DOHH2 (cell line): Measurements from ENCODE around the gene SLCO3A1.

Source experiments
- H3F3A ChIP-seq: fragments of 200-600 bp; sonication (generic), shearing (Covaris generic); 2 replicates; pipeline ENCODE4 v1.6.0; 2016; ENCODE audit warnings: antibody characterized with exemption, mild to moderate bottlenecking; ENCODE audit not compliant: control insufficient read depth, insufficient read depth
- H3K27ac ChIP-seq: fragments of 200-600 bp; sonication (generic); 2 replicates; pipeline ENCODE4 v1.5.1; 2014; ENCODE audit warnings: low read depth, mild to moderate bottlenecking, low read length, moderate library complexity
- H3K27me3 ChIP-seq: fragments of 200-600 bp; sonication (generic); 2 replicates; pipeline ENCODE4 v1.6.1; 2014; ENCODE audit warnings: mild to moderate bottlenecking, low read length, mixed read lengths; ENCODE audit not compliant: control insufficient read depth
- H3K36me3 ChIP-seq: fragments of 200-600 bp; sonication (generic); 2 replicates; pipeline ENCODE4 v1.6.1; 2014; ENCODE audit warnings: mild to moderate bottlenecking, low read length, moderate library complexity, mixed read lengths; ENCODE audit not compliant: control insufficient read depth
- H3K4me1 ChIP-seq: fragments of 200-600 bp; sonication (generic); 2 replicates; pipeline ENCODE4 v1.6.1; 2014; ENCODE audit warnings: mild to moderate bottlenecking, low read length, mixed read lengths; ENCODE audit not compliant: control insufficient read depth
- H3K4me2 ChIP-seq: fragments of 200-600 bp; sonication (generic); 2 replicates; pipeline ENCODE4 v1.6.0; 2014; ENCODE audit warnings: mild to moderate bottlenecking, low read length, moderate library complexity
- H3K4me3 ChIP-seq: fragments of 200-600 bp; sonication (generic); 2 replicates; pipeline ENCODE4 v1.5.1; 2014; ENCODE audit warnings: mild to moderate bottlenecking, low read length, mixed read lengths
- H3K79me2 ChIP-seq: fragments of 200-600 bp; sonication (generic); 2 replicates; pipeline ENCODE4 v1.6.1; 2014; ENCODE audit warnings: mild to moderate bottlenecking, low read length, mixed read lengths; ENCODE audit not compliant: control insufficient read depth
- H3K9me2 ChIP-seq: fragments of 200-600 bp; sonication (generic); replicated peaks from 2 replicates; pipeline ENCODE4 v1.6.1; 2014; ENCODE audit warnings: mild to moderate bottlenecking, low read length, mixed read lengths; ENCODE audit not compliant: control insufficient read depth
- H3K9me3 ChIP-seq: fragments of 200-600 bp; sonication (generic); 2 replicates; pipeline ENCODE4 v1.6.1; 2014; ENCODE audit warnings: antibody characterized with exemption, low read length, mixed read lengths; ENCODE audit not compliant: control insufficient read depth, insufficient read depth
- H4K20me1 ChIP-seq: fragments of 200-600 bp; sonication (generic); 2 replicates; pipeline ENCODE4 v1.6.0; 2014; ENCODE audit warnings: low read depth, mild to moderate bottlenecking, antibody characterized with exemption, low read length, moderate library complexity; ENCODE audit not compliant: control insufficient read depth, insufficient read depth
- EZH2phosphoT487 ChIP-seq: fragments of 200-600 bp; sonication (generic); IDR thresholded peaks from 2 replicates; pipeline ENCODE4 v1.6.1; 2017; ENCODE audit warnings: borderline replicate concordance, mild to moderate bottlenecking, antibody characterized with exemption, low read length, moderate library complexity, mixed read lengths
- TF ChIP-seq, protein P1 (sequence below): fragments of 200-600 bp; sonication (generic); IDR thresholded peaks from one replicate; pipeline ENCODE4 v1.5.1; 2014; ENCODE audit warnings: antibody characterized with exemption, mild to moderate bottlenecking, low read depth, low read length; ENCODE audit not compliant: poor library complexity, severe bottlenecking

The SLCO3A1 gene

GRCh38 chr15:91891788-91892345, 38.4 kb downstream of the SLCO3A1 start:
- Histone ChIP-seq H3K4me1 (no peaks in the 10 kb centered on the region), H3K9me2 (no peaks in the 10 kb centered on the region), H3K27ac (no peak overlapping the region), H3K36me3 (no peaks in the 10 kb centered on the region), H4K20me1 (no peaks in the 10 kb centered on the region), H3F3A (no peaks in the 10 kb centered on the region), H3K4me2 (no peak overlapping the region), H3K79me2 (0 out of 2 replicates have a peak, but pooled peaks cover 2% of the 10 kb centered on the region), H3K9me3 (no peaks in the 10 kb centered on the region), H3K27me3 (no peaks in the 10 kb centered on the region), H3K4me3 (no peak overlapping the region)
- TF ChIP-seq, protein P1, sequence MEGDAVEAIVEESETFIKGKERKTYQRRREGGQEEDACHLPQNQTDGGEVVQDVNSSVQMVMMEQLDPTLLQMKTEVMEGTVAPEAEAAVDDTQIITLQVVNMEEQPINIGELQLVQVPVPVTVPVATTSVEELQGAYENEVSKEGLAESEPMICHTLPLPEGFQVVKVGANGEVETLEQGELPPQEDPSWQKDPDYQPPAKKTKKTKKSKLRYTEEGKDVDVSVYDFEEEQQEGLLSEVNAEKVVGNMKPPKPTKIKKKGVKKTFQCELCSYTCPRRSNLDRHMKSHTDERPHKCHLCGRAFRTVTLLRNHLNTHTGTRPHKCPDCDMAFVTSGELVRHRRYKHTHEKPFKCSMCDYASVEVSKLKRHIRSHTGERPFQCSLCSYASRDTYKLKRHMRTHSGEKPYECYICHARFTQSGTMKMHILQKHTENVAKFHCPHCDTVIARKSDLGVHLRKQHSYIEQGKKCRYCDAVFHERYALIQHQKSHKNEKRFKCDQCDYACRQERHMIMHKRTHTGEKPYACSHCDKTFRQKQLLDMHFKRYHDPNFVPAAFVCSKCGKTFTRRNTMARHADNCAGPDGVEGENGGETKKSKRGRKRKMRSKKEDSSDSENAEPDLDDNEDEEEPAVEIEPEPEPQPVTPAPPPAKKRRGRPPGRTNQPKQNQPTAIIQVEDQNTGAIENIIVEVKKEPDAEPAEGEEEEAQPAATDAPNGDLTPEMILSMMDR: no peak
- TF ChIP-seq EZH2phosphoT487: no peak

DNA sequence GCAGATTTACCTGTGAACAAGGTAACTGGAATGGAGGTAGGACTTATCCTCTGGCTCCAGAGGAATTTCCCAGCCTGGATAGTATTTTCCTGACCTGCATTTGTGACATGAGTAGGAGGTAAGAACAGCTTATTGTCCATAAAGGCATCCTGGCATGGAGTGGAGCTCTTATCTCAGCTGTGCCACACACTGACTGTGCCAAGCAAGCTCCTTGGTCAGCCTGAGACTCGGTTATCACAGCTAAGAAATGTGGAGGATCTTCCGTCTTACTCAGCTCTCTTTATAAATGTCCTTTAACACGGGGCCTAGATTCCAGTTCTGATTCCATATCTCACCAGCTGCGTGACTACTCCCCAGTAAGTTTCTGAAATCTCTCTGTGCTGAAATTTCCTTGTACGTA, 38.9 kb downstream of the SLCO3A1 start:
- no peak overlapping the region for H3K27ac ChIP-seq
- H3K4me2 ChIP-seq: no peak overlapping the region
- H3K79me2 ChIP-seq: 0 out of 2 replicates have a peak, but pooled peaks cover 2% of the 10 kb centered on the region
- no peaks in the 10 kb centered on the region for H3K9me3 ChIP-seq
- no peaks in the 10 kb centered on the region for H3K4me1 ChIP-seq
- no peaks in the 10 kb centered on the region for H3K36me3 ChIP-seq
- no peaks in the 10 kb centered on the region for H4K20me1 ChIP-seq
- TF ChIP-seq, protein P1: no peak
- no peak for TF ChIP-seq EZH2phosphoT487
- H3F3A ChIP-seq: no peaks in the 10 kb centered on the region
- no peaks in the 10 kb centered on the region for H3K27me3 ChIP-seq
- H3K4me3 ChIP-seq: no peak overlapping the region
- no peaks in the 10 kb centered on the region for H3K9me2 ChIP-seq

DNA sequence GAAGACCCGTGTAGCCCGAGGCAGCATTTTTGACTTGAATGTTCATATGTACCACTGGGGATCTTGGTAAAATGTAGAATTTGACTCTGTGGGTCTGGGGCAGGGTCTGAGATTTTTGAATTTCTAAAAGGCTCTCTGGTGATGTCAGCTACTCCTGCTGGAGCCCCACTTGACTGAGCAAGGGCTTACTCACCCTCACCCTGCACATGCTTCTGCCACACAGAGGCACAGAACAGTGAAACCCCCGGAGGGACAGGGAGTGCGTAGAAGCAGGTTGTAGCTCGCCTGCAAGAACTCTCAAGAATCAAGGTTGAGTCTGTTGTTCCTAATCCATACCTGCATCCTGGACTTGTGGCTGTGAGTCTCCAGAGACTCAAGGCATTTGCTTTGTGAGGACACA, 41.1 kb downstream of the SLCO3A1 start:
- Histone ChIP-seq H4K20me1 (no peaks in the 10 kb centered on the region), H3K4me1 (no peaks in the 10 kb centered on the region), H3F3A (no peaks in the 10 kb centered on the region), H3K36me3 (no peaks in the 10 kb centered on the region), H3K9me2 (no peaks in the 10 kb centered on the region), H3K4me3 (no peak overlapping the region), H3K27ac (no peak overlapping the region), H3K9me3 (no peaks in the 10 kb centered on the region), H3K4me2 (no peak overlapping the region), H3K79me2 (peaks cover 4% of the 10 kb centered on the region; the same call in 1 of the 2 replicates), H3K27me3 (no peaks in the 10 kb centered on the region)
- no peak for TF ChIP-seq EZH2phosphoT487
- TF ChIP-seq, protein P1: no peak
